H9 (cell line): Measurements from ENCODE around the gene BRD7. TPM values are rescaled to one million over a fixed set of nuclear protein-coding genes. Genes with fewer than 3 reads are reported as not detected.
A peak's percentile ranks its signal among the peaks of the same experiment; 100 is the strongest.

Experiments
- DNase-seq: peaks from one replicate; pipeline ENCODE4 v3.0.0-alpha.2; 2017
- H2AFZ ChIP-seq: one replicate; pipeline ENCODE4 v1.6.1; 2013; ENCODE audit warnings: mild to moderate bottlenecking, low read length, control low read depth, moderate library complexity
- H2AK5ac ChIP-seq: 2 replicates; pipeline ENCODE4 v1.6.1; 2013; ENCODE audit warnings: low read length, control low read depth, mixed read lengths; ENCODE audit not compliant: insufficient read length
- H2BK120ac ChIP-seq: one replicate; pipeline ENCODE4 v1.6.1; 2013; ENCODE audit warnings: low read depth, mild to moderate bottlenecking, low read length, control low read depth, inconsistent platforms; ENCODE audit not compliant: poor library complexity, severe bottlenecking
- H2BK12ac ChIP-seq: 2 replicates; pipeline ENCODE4 v1.6.1; 2013; ENCODE audit warnings: low read length, control low read depth, mixed read lengths, low read depth; ENCODE audit not compliant: insufficient read length
- H2BK15ac ChIP-seq: 2 replicates; pipeline ENCODE4 v1.6.1; 2013; ENCODE audit warnings: low read depth, low read length, control low read depth
- H2BK20ac ChIP-seq: one replicate; pipeline ENCODE4 v1.6.1; 2013; ENCODE audit warnings: low read depth, mild to moderate bottlenecking, low read length, control low read depth, inconsistent platforms; ENCODE audit not compliant: poor library complexity, severe bottlenecking
- H2BK5ac ChIP-seq: 2 replicates; pipeline ENCODE4 v1.6.1; 2013; ENCODE audit warnings: low read length, control low read depth, mixed read lengths; ENCODE audit not compliant: insufficient read length
- H3K14ac ChIP-seq: 2 replicates; pipeline ENCODE4 v1.6.1; 2013; ENCODE audit warnings: low read length, control low read depth; ENCODE audit not compliant: insufficient read depth
- H3K18ac ChIP-seq: 2 replicates; pipeline ENCODE4 v1.6.1; 2013; ENCODE audit warnings: low read depth, mild to moderate bottlenecking, mixed read lengths, low read length, control low read depth; ENCODE audit not compliant: insufficient read length
- H3K23ac ChIP-seq: 2 replicates; pipeline ENCODE4 v1.6.1; 2013; ENCODE audit warnings: low read length, control low read depth, mixed read lengths, low read depth; ENCODE audit not compliant: insufficient read length
- H3K23me2 ChIP-seq: 2 replicates; pipeline ENCODE4 v1.6.1; 2013; ENCODE audit warnings: low read depth, mild to moderate bottlenecking, mixed read lengths, low read length, control low read depth; ENCODE audit not compliant: insufficient read length, poor library complexity, severe bottlenecking
- H3K27ac ChIP-seq: 2 replicates; pipeline ENCODE4 v1.5.1; 2013; ENCODE audit warnings: low read length, control low read depth, mixed read lengths, low read depth; ENCODE audit not compliant: insufficient read length
- H3K27me3 ChIP-seq: 2 replicates; pipeline ENCODE4 v1.6.1; 2013; ENCODE audit warnings: low read length, control low read depth, inconsistent platforms; ENCODE audit not compliant: insufficient read depth
- H3K4ac ChIP-seq: 2 replicates; pipeline ENCODE4 v1.6.1; 2013; ENCODE audit warnings: low read depth, mild to moderate bottlenecking, control low read depth, inconsistent platforms, low read length, moderate library complexity
- H3K4me1 ChIP-seq: 2 replicates; pipeline ENCODE4 v1.6.1; 2013; ENCODE audit warnings: low read length, control low read depth, inconsistent platforms; ENCODE audit not compliant: insufficient read depth
- H3K4me2 ChIP-seq: 2 replicates; pipeline ENCODE4 v1.6.1; 2013; ENCODE audit warnings: low read length, control low read depth, mixed read lengths; ENCODE audit not compliant: insufficient read length, insufficient read depth
- H3K56ac ChIP-seq: 2 replicates; pipeline ENCODE4 v1.6.1; 2013; ENCODE audit warnings: low read depth, mild to moderate bottlenecking, mixed read lengths, low read length, control low read depth; ENCODE audit not compliant: insufficient read length
- H3K79me1 ChIP-seq: 2 replicates; pipeline ENCODE4 v1.6.1; 2013; ENCODE audit warnings: low read depth, mild to moderate bottlenecking, moderate library complexity, low read length, control low read depth, inconsistent platforms; ENCODE audit not compliant: insufficient read depth, poor library complexity, severe bottlenecking
- H3K79me2 ChIP-seq: 2 replicates; pipeline ENCODE4 v1.6.1; 2013; ENCODE audit warnings: low read length, control low read depth, inconsistent platforms; ENCODE audit not compliant: insufficient read depth
- H3K9ac ChIP-seq: 2 replicates; pipeline ENCODE4 v1.6.1; 2013; ENCODE audit warnings: low read length, control low read depth, mixed read lengths; ENCODE audit not compliant: insufficient read length; ENCODE audit errors: extremely low read depth
- H3K9me3 ChIP-seq: one replicate; pipeline ENCODE4 v1.6.1; 2013; ENCODE audit warnings: low read depth, low read length, inconsistent platforms; ENCODE audit not compliant: control insufficient read depth
- H3T11ph ChIP-seq: one replicate; pipeline ENCODE4 v1.6.1; 2013; ENCODE audit warnings: mild to moderate bottlenecking, low read length, control low read depth, inconsistent platforms
- H4K20me1 ChIP-seq: one replicate; pipeline ENCODE4 v1.6.1; 2013; ENCODE audit not compliant: control insufficient read depth, insufficient read length, insufficient read depth
- H4K5ac ChIP-seq: 2 replicates; pipeline ENCODE4 v1.6.1; 2013; ENCODE audit warnings: low read depth, mild to moderate bottlenecking, mixed read lengths, low read length, control low read depth; ENCODE audit not compliant: insufficient read length
- H4K8ac ChIP-seq: replicated peaks from 2 replicates; pipeline ENCODE4 v1.6.1; 2013; ENCODE audit warnings: low read length, control low read depth, mixed read lengths, low read depth; ENCODE audit not compliant: insufficient read length
- H4K91ac ChIP-seq: 2 replicates; pipeline ENCODE4 v1.6.1; 2013; ENCODE audit warnings: low read depth, mild to moderate bottlenecking, moderate library complexity, mixed read lengths, low read length, control low read depth; ENCODE audit not compliant: insufficient read length
- H3K27ac Mint-ChIP-seq, 3 experiments: 2 replicates in 2 of 3; 3 replicates in 1 of 3; pipeline ENCODE4 v1.8.0; 2020 to 2021; ENCODE audit warnings: mixed read lengths in 3 of 3, mild to moderate bottlenecking in 1 of 3, moderate library complexity in 1 of 3
- H3K27me3 Mint-ChIP-seq: 2 replicates; pipeline ENCODE4 v1.8.0; 2021; ENCODE audit warnings: low read depth, mild to moderate bottlenecking, moderate library complexity, mixed read lengths
- H3K36me3 Mint-ChIP-seq, 3 experiments: 2 replicates in 2 of 3; 3 replicates in 1 of 3; pipeline ENCODE4 v1.8.0; 2020 to 2021; ENCODE audit warnings: low read depth in 3 of 3, mixed read lengths in 3 of 3; ENCODE audit not compliant: insufficient read depth in 1 of 3
- H3K4me1 Mint-ChIP-seq, 2 experiments: 2 replicates each; pipeline ENCODE4 v1.8.0; 2020; ENCODE audit warnings: mixed read lengths in 2 of 2
- H3K4me3 Mint-ChIP-seq, 2 experiments: 2 replicates in 1 of 2; 3 replicates in 1 of 2; pipeline ENCODE4 v1.8.0; 2020 to 2021; ENCODE audit warnings: mild to moderate bottlenecking in 2 of 2, mixed read lengths in 2 of 2, moderate library complexity in 1 of 2
- H3K9me3 Mint-ChIP-seq, 2 experiments: 2 replicates in 1 of 2; 3 replicates in 1 of 2; pipeline ENCODE4 v1.8.0; 2020; ENCODE audit warnings: mild to moderate bottlenecking in 2 of 2, mixed read lengths in 2 of 2, moderate library complexity in 1 of 2
- WGBS: extraction: QIAGEN DNeasy Blood & Tissue Kit; methylation state at CpG from one replicate; pipeline ENCODE4 v1.1.7; 2013; ENCODE audit warnings: missing lambda C conversion rate, low lambda C conversion rate, mixed read lengths; ENCODE audit not compliant: insufficient read length; ENCODE audit errors: extremely low coverage; 5-methylcytosine and 5-hydroxymethylcytosine counted together
- total RNA-seq: library from RNA; stranded (reverse); gene quantifications from 2 replicates; pipeline ENCODE4 v1.2.1, GENCODE V29; 2021
- TF ChIP-seq, protein P1 (sequence below): fragments of 200-600 bp; sonication (generic); conservative IDR thresholded peaks from 3 replicates; pipeline ENCODE4 v1.8.0; 2021; ENCODE audit warnings: antibody characterized with exemption, mild to moderate bottlenecking

The BRD7 gene
- total RNA-seq, 1 experiment from 2014 or later = 112 TPM

DNA sequence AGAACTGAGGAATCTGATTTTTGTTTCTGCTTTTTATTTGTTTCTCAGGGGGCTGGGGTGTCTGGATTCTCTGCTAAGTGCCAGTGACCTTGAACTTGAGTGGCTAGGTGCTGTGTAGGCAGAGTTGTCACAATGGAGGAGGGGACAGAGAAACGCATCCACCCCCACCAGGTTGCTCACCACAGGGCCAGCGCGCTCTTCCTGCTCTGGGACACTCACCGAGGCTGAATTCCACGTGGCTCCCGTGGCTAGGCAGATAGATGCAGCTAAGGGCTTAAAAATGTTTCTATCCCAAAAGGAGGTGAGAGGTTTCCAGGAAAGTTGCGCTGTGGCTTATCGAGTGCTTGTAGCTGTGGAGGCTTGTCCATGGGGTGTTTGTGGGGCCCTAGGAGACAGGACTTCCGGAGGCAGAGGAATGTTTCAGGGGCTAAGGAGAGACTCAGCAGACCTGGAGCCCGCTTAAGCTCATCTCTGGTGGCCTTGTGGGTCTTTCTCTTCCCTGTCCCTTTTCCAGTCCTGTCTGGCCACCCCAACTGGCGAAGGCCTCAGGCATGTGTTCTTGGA is 65.7 kb downstream of the BRD7 start:
- H3K56ac ChIP-seq = no peak overlapping the region
- H3K18ac ChIP-seq = no peak overlapping the region
- H3K27me3 ChIP-seq = no peaks in the 10 kb centered on the region
- H2AFZ ChIP-seq = no peak overlapping the region
- TF ChIP-seq, protein P1, sequence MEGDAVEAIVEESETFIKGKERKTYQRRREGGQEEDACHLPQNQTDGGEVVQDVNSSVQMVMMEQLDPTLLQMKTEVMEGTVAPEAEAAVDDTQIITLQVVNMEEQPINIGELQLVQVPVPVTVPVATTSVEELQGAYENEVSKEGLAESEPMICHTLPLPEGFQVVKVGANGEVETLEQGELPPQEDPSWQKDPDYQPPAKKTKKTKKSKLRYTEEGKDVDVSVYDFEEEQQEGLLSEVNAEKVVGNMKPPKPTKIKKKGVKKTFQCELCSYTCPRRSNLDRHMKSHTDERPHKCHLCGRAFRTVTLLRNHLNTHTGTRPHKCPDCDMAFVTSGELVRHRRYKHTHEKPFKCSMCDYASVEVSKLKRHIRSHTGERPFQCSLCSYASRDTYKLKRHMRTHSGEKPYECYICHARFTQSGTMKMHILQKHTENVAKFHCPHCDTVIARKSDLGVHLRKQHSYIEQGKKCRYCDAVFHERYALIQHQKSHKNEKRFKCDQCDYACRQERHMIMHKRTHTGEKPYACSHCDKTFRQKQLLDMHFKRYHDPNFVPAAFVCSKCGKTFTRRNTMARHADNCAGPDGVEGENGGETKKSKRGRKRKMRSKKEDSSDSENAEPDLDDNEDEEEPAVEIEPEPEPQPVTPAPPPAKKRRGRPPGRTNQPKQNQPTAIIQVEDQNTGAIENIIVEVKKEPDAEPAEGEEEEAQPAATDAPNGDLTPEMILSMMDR = no peak
- H3K14ac ChIP-seq = no peak overlapping the region
- H3K23me2 ChIP-seq = no peaks in the 10 kb centered on the region
- no peak overlapping the region for H3K4me2 ChIP-seq
- no peaks in the 10 kb centered on the region for H3K9me3 ChIP-seq
- Mint-ChIP-seq H3K4me3 (no peak overlapping the region), H3K9me3 (no peaks in the 10 kb centered on the region), H3K36me3 (no peaks in the 10 kb centered on the region), H3K27me3 (no peaks in the 10 kb centered on the region), H3K27ac (peak overlapping the region in 1 of 3 experiments; percentile 61; a peak in 2 of 7 replicates), H3K4me1 (peaks cover 0 to 3% of the 10 kb centered on the region in 2 experiments; a peak in 2 of 4 replicates)
- no peaks in the 10 kb centered on the region for H3K4me1 ChIP-seq
- no peaks in the 10 kb centered on the region for H3K79me1 ChIP-seq
- H2BK12ac ChIP-seq = no peak overlapping the region
- no peak overlapping the region for H4K91ac ChIP-seq
- no peak overlapping the region for H2BK120ac ChIP-seq
- H3K27ac ChIP-seq = no peak overlapping the region
- no peak overlapping the region for H2BK5ac ChIP-seq
- no peak overlapping the region for H3T11ph ChIP-seq
- no peak overlapping the region for H3K9ac ChIP-seq
- WGBS = no CpG with 5 or more reads among the region's 11 CpGs
- H2AK5ac ChIP-seq = no peak overlapping the region
- no peak overlapping the region for H2BK20ac ChIP-seq
- H4K20me1 ChIP-seq = no peaks in the 10 kb centered on the region
- H4K8ac ChIP-seq = no peak overlapping the region
- no peak overlapping the region for H3K4ac ChIP-seq
- H4K5ac ChIP-seq = no peak overlapping the region
- no peak overlapping the region for H3K23ac ChIP-seq
- H3K79me2 ChIP-seq = no peaks in the 10 kb centered on the region
- DNase-seq = peak; percentile 19
- no peak overlapping the region for H2BK15ac ChIP-seq
